ENCODE data around the gene PDS5A. TPM values are rescaled to one million over a fixed set of nuclear protein-coding genes. Genes with fewer than 3 reads are reported as not detected.

Gene PDS5A
- total RNA-seq, 1 experiment from 2014 or later: 98.3 TPM

DNA sequence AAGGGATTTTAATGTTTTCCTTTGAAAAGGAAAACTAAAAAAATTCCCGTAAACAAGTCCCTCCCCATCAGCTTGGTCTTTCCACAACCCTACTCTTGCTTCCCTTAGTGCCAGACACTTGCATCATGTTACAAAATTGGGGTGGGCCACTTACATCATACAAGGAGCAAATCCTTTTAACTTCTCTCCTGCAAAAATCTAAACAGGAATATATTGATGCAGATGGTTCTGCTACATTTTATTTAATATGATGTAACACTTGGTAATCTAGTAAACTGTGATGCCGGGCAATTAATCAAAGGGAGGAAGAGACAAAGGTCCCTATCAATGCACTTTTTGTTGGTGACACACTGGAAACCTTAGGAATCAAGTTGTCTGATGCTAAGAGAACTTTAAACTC, 154.5 kb downstream of the PDS5A start:
- Histone ChIP-seq H3K9me2 (ENCODE audit: insufficient read depth) (no peaks in the 10 kb centered on the region), H4K20me1 (ENCODE audit: insufficient read depth) (0 out of 2 replicates have a peak, but pooled peaks cover 4% of the 10 kb centered on the region), H3K36me3 (ENCODE audit: control insufficient read depth in 1 of 2, insufficient read depth in 2 of 2, low read length in 2 of 2) (peaks cover 9 to 15% of the 10 kb centered on the region in 2 experiments; a peak in 2 of 4 replicates), H2AFZ (ENCODE audit: low read depth, low read length, poor library complexity, severe bottlenecking) (no peak overlapping the region), H3K27me3 (ENCODE audit: insufficient read depth, low read length) (no peaks in the 10 kb centered on the region), H3K4me2 (ENCODE audit: low read length) (no peak overlapping the region), H3K79me2 (ENCODE audit: insufficient read depth, low read length) (0 out of 2 replicates have a peak, but pooled peaks cover 7% of the 10 kb centered on the region), H3K9ac (ENCODE audit: low read length) (no peak overlapping the region), H3K4me1 (ENCODE audit: control insufficient read depth in 1 of 2, insufficient read depth in 2 of 2, low read length in 2 of 2) (peaks cover 7 to 15% of the 10 kb centered on the region in 2 experiments; a peak in 3 of 4 replicates), H3K4me3 (replicated peaks in 1 of 2; ENCODE audit: low read depth in 1 of 2, low read length in 2 of 2) (no peak overlapping the region), H3K27ac (ENCODE audit: low read depth, low read length) (no peak overlapping the region), H3K9me3 (ENCODE audit: control insufficient read depth in 1 of 2, insufficient read depth in 1 of 2, low read depth in 1 of 2, low read length in 2 of 2) (no peaks in the 10 kb centered on the region)
- ChIA-PET POLR2A (no interaction called here), RAD21 (ENCODE audit: low non-redundant PET in 1 of 2, low total read pairs in 2 of 2, uncharacterized antibody in 2 of 2, unreplicated experiment in 2 of 2) (interaction anchor here in 1 of 2 experiments (0.5 kb wide), 1 partner anchor 147 kb away, joined by 3 read pairs; no protein-coding TSS in a partner anchor), CTCF (no interaction called here)
- DNase-seq (ENCODE audit: low read depth, low spot score) (no peak), ATAC-seq (no peak)
- intact Hi-C loops (cut with micrococcal nuclease): no loop called here
- BruUV-seq (replicated peaks): TSS peak; percentile 13
- TF ChIP-seq EZH2 (IDR thresholded peaks at IDR 0.05) (no peak), RAD21 (IDR thresholded peaks at IDR 0.05; ENCODE audit: low read depth) (no peak), CEBPB (IDR thresholded peaks at IDR 0.05; ENCODE audit: low read depth) (peak; percentile 78), ATF3 (IDR thresholded peaks at IDR 0.05) (0 out of 2 replicates have a peak, but pooled peaks have one; percentile 7), TCF7L2 (IDR thresholded peaks at IDR 0.05; ENCODE audit: borderline replicate concordance, extremely low read depth, insufficient read depth, insufficient read length) (peak; percentile 16), SP1 (IDR thresholded peaks at IDR 0.05; ENCODE audit: low read depth) (peak; percentile 16; the same call in 1 of the 2 replicates), JUND (IDR thresholded peaks at IDR 0.05) (no peak), SRF (IDR thresholded peaks at IDR 0.05; ENCODE audit: low read depth) (no peak), ZFX (IDR thresholded peaks at IDR 0.05) (no peak)
- TF ChIP-seq, protein P1, sequence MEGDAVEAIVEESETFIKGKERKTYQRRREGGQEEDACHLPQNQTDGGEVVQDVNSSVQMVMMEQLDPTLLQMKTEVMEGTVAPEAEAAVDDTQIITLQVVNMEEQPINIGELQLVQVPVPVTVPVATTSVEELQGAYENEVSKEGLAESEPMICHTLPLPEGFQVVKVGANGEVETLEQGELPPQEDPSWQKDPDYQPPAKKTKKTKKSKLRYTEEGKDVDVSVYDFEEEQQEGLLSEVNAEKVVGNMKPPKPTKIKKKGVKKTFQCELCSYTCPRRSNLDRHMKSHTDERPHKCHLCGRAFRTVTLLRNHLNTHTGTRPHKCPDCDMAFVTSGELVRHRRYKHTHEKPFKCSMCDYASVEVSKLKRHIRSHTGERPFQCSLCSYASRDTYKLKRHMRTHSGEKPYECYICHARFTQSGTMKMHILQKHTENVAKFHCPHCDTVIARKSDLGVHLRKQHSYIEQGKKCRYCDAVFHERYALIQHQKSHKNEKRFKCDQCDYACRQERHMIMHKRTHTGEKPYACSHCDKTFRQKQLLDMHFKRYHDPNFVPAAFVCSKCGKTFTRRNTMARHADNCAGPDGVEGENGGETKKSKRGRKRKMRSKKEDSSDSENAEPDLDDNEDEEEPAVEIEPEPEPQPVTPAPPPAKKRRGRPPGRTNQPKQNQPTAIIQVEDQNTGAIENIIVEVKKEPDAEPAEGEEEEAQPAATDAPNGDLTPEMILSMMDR (IDR thresholded peaks at IDR 0.05 in 2 of 3, conservative IDR thresholded peaks at IDR 0.05 in 1 of 3; ENCODE audit: borderline replicate concordance in 1 of 3, insufficient read depth in 1 of 3, low read depth in 2 of 3, low read length in 2 of 3): no peak

All from HCT116 (cell line).